Middle frontal gyrus (tissue), 1 donor: ENCODE measurements around the gene PIK3R5.

ENCODE experiments used
- DNase-seq: peaks from one replicate; pipeline ENCODE4 v3.0.0-alpha.2; 2015; ENCODE audit warnings: low spot score; ENCODE audit errors: extremely low spot score

The PIK3R5 gene

GRCh38 chr17:8832711-8833352 is 132.7 kb downstream of the PIK3R5 start:
- DNase-seq, result no peak

DNA sequence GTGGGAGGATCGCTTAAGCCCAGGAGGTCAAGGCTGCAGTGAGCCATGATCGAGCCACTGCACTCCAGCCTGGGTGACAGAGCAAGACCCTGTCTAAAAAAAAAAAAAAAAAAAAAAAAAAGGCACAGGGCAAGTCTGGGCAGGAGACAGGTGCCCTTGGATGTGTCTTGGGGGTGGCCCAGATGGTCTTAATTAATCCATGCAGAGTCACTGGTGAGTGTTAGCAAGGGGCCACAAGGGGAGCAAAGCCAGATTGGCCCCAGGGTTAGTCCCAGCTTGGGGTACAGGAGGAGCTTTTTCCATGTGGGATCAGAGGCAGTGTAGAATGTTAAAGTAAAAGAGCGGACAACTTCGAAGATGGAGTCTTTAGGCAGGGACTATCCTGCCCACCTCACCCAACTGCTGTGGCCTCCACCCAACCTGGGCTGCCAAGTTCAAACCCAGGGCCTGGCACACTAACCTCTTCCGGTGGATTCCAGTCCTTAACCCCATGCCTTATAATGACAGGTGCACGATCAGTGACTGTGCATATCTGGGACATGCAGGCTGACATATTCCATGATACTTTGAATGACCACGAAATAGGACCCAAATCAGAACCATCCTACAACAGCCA is 134.2 kb downstream of the PIK3R5 start:
- no peak for DNase-seq

DNA sequence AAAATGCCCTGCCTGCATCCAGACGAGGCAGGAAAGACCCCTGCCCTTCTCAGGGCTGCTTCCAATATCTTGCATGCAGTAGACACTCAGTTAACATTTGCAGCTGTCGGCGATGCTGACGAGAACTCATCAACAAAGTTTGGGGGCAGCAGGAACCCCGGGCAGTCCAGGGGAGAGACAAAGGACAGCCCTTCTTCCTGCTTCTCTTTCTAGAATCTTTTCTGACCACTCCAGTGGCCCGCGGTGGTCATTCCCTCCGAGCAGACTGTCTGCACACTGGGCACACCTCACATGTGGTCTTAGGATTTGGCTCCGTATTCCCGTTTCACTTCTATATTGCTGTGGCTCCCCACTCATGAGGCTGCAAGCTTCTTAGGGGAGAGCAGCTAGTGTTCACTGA is 135.4 kb downstream of the PIK3R5 start:
- no peak for DNase-seq

GRCh38 chr17:8829036-8829941 is 136.2 kb downstream of the PIK3R5 start:
- DNase-seq, result no peak
